Epithelial cell of proximal tubule (primary cell): ENCODE results near the gene WNK1. TPM values are rescaled to one million over a fixed set of nuclear protein-coding genes. Genes with fewer than 3 reads are reported as not detected.

Experiments used
- DNase-seq: peaks from one replicate; pipeline ENCODE4 v3.0.0-alpha.2; 2011; ENCODE audit warnings: low read depth
- H3K4me3 ChIP-seq: 2 replicates; pipeline ENCODE4 v1.5.1; 2011; ENCODE audit warnings: low read depth, mild to moderate bottlenecking, low read length
- total RNA-seq: library from RNA; depleted of rRNA; stranded (reverse); fragments of >200 nt; gene quantifications from 2 replicates; pipeline ENCODE4 v1.2.3, GENCODE V29; 2015
- TF ChIP-seq, protein P1 (sequence below): conservative IDR thresholded peaks from 2 replicates; pipeline ENCODE4 v1.5.1; 2012; ENCODE audit warnings: low read depth, mild to moderate bottlenecking, low read length

The WNK1 gene
- total RNA-seq, 1 donor from 2014 or later = 53.4 TPM

DNA sequence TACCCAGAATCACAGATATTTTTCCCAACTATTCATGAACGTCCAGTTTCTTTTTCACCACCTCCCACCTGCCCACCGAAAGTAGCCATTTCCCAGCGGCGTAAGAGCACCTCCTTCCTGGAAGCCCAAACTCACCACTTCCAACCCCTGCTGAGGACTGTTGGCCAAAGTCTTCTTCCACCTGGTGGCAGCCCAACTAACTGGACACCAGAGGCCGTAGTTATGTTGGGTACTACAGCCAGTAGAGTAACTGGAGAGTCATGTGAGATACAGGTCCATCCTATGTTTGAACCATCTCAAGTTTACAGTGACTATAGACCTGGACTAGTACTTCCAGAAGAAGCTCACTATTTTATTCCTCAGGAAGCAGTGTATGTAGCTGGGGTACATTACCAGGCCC is 115.5 kb downstream of the WNK1 start:
- TF ChIP-seq, protein P1, sequence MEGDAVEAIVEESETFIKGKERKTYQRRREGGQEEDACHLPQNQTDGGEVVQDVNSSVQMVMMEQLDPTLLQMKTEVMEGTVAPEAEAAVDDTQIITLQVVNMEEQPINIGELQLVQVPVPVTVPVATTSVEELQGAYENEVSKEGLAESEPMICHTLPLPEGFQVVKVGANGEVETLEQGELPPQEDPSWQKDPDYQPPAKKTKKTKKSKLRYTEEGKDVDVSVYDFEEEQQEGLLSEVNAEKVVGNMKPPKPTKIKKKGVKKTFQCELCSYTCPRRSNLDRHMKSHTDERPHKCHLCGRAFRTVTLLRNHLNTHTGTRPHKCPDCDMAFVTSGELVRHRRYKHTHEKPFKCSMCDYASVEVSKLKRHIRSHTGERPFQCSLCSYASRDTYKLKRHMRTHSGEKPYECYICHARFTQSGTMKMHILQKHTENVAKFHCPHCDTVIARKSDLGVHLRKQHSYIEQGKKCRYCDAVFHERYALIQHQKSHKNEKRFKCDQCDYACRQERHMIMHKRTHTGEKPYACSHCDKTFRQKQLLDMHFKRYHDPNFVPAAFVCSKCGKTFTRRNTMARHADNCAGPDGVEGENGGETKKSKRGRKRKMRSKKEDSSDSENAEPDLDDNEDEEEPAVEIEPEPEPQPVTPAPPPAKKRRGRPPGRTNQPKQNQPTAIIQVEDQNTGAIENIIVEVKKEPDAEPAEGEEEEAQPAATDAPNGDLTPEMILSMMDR = no peak
- no peak overlapping the region for H3K4me3 ChIP-seq
- DNase-seq = no peak

DNA sequence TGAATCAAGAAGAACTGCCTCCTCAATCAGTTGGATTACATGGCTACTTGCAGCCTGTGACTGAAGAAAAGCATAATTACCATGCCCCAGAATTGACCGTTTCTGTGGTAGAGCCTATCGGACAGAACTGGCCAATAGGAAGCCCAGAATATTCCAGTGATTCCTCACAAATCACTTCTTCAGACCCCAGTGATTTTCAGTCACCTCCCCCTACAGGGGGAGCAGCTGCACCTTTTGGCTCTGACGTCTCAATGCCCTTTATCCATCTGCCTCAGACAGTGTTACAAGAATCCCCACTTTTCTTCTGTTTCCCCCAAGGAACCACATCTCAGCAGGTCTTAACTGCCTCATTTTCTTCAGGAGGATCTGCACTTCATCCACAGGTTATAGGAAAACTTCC is 116.3 kb downstream of the WNK1 start:
- no peak for DNase-seq
- H3K4me3 ChIP-seq = no peak overlapping the region
- TF ChIP-seq, protein P1 = peak; percentile 14

DNA sequence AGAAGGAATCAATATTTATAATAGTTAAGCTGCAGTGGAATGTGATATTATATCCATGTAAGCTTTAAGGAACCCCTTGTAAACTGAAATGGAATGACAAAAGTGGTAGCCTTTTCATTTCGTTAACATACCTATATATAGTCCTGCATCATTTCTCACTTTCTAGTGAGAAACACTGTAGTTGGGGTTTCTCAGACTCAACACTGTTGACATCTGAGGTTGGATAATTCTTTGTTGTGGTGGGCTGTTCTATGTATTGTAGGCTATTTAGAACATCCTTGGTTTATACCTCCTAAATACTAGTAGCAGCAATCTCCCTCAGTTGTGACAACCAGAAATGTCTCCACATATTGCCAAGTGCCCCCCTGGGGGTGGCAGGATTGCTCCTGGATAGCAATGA is 118.0 kb downstream of the WNK1 start:
- TF ChIP-seq, protein P1 = no peak
- no peak for DNase-seq
- no peak overlapping the region for H3K4me3 ChIP-seq

DNA sequence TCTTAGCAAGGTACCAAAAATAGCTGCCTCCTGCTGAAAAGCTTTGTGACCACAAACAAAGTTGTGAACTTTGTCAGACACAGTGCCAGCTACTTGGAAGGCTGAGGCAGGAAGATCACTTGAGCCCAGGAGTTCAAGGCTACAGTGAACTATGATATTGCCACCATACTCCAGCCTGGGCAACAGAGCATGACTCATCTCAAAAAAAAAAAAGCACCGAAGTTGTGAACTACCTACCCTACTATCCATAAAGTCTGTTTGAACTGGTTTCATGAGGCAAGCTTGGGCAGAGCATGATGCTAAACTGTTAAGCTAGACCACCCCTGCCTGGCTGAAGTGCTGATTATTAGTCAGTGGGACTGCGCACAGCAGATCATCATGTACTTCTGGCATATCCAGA is 121.6 kb downstream of the WNK1 start:
- TF ChIP-seq, protein P1 = no peak
- DNase-seq = no peak
- H3K4me3 ChIP-seq = no peak overlapping the region

DNA sequence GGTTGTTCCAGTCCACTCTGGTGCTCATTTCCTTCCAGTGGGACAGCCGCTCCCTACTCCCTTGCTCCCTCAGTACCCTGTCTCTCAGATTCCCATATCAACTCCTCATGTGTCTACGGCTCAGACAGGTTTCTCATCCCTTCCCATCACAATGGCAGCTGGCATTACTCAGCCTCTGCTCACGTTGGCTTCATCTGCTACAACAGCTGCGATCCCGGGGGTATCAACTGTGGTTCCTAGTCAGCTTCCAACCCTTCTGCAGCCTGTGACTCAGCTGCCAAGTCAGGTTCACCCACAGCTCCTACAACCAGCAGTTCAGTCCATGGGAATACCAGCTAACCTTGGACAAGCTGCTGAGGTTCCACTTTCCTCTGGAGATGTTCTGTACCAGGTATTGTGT is 127.3 kb downstream of the WNK1 start:
- no peak overlapping the region for H3K4me3 ChIP-seq
- DNase-seq = no peak
- TF ChIP-seq, protein P1 = no peak

DNA sequence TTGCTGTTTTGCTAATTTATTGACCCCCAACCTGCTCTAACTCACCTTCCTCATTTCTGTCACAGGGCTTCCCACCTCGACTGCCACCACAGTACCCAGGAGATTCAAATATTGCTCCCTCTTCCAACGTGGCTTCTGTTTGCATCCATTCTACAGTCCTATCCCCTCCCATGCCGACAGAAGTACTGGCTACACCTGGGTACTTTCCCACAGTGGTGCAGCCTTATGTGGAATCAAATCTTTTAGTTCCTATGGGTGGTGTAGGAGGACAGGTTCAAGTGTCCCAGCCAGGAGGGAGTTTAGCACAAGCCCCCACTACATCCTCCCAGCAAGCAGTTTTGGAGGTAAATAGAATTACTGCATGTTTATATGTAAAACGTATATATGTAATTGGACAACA is 128.3 kb downstream of the WNK1 start:
- TF ChIP-seq, protein P1 = no peak
- no peak overlapping the region for H3K4me3 ChIP-seq
- no peak for DNase-seq

DNA sequence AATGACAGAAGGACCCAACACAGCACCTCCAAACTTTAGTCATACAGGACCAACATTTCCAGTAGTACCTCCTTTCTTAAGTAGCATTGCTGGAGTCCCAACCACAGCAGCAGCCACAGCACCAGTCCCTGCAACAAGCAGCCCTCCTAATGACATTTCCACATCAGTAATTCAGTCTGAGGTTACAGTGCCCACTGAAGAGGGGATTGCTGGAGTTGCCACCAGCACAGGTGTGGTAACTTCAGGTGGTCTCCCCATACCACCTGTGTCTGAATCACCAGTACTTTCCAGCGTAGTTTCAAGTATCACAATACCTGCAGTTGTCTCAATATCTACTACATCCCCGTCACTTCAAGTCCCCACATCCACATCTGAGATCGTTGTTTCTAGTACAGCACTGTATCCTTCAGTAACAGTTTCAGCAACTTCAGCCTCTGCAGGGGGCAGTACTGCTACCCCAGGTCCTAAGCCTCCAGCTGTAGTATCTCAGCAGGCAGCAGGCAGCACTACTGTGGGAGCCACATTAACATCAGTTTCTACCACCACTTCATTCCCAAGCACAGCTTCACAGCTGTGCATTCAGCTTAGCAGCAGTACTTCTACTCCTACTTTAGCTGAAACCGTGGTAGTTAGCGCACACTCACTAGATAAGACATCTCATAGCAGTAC is 132.5 kb downstream of the WNK1 start:
- no peak overlapping the region for H3K4me3 ChIP-seq
- TF ChIP-seq, protein P1 = no peak
- DNase-seq = no peak
